ENCODE data around the gene ATP5IF1.

ATP5IF1 gene

DNA sequence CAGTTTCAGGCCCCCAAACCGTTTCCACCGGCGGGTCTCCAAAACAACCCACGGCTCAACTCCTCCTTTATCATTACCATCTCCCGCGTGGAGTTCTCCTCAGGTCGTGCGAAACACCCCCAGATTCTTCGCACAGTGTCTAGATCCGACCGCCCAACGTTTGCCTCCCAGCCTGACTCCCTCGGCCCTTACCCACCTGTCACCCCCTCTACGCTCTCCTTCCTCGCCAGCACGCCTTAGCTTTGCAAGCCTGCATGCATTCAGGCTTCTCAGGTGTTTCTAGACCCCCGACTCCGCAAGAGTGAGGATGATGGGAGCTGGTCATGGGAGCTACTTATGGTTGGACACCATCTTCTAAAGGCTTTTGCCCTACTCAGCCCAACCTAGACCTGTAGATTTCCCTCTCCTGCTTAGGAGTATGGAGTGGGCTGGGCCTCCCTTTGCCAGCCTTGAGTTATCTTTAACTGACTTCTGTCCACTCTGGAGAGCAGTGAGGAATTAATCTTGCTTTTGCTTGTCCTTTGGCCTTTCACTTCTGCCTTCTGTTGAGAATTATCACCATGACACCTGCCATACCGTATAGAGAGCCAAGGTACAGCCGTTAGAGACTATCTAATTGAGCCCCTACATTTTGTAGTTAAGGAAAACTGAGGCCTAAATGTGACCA, 865 bp downstream of the ATP5IF1 start:
- DNase-seq (ENCODE audit: low read depth), result no peak

DNA sequence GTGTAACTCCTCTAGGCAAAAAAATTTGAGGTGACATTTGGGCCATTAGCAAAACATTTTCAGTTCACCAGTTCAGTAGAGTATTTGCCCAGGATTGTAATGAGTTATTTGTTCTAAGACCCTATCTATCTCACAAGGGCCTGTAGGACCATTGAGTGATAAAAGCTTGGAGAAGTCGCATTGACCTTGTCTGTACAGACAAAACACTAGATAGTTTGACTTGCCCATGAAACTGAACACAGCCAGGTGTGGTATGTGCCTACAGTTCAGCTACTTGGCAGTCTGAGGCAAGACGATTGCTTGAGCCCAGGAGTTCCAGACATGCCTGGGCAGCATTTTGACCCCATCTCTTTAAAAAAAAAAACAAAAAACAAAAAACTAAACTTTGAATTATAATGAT, 3.1 kb downstream of the ATP5IF1 start:
- no peak for DNase-seq (ENCODE audit: low read depth)

GRCh38 chr1:28240024-28240423, 4.1 kb downstream of the ATP5IF1 start:
- DNase-seq (ENCODE audit: low read depth), result no peak

- no peak for DNase-seq (ENCODE audit: low read depth)
Observed at GRCh38 chr1:28241638-28242241, 5.8 kb downstream of the ATP5IF1 start.

DNA sequence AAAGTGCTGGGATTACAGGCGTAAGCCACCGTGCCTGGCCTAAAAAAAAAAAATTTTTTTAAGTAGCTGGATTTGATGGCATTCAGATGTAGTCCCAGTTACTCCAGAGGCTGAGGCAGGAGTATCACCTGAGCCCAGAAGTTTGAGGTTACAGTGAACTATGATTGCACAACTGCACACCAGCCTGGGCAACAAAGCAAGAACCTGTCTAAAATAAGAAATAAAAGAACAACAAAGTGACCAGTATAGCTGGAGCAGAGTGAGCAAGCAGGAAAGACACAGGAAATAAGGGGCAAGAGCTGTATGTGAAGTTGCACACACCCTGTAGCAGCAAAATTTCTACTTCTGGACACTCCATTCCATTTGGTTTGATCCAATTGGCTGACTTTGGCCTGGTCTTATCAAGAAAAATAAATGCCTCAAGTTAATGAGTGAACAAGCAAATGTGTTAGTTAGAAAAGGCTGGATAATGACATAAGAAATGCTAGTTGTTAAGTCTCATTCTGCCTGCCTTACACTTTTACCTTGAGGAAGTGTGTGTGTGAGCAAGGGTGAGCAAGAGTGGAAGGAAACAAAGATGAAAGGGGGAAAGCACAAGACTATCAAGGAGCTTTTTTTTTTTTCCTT, 7.9 kb downstream of the ATP5IF1 start:
- no peak for DNase-seq (ENCODE audit: low read depth)

DNA sequence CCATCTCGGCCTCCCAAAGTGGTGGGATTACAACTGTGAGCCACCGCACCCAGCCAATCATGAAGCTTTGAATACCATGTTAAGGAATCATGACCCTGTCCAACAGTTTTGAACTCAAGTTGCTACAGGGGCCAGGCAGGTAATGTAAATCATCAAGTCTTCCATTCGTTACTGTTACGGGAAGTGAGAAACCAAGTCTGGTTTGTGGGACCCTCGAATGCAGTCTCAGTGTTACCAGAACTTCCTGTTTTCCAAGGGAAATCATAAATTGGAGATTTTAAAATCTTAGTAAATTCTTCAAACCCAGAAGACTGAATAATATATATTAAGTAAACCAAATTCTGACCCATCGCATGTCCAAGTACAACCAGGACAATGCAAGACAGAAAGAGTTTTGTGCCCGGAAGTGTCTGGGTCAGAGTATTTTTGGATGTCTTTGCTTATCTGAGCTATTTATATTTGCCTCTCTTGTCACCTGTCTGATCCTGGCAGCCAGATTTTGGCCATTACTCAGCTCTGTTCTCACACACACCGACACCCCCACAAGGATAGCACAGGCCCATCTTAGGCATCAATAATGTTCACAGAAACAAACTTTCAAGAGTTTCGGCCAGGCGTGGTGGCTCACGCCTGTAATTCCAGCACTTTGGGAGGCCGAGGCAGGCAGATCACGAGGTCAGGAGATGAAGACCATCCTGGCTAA, 8.8 kb downstream of the ATP5IF1 start:
- DNase-seq (ENCODE audit: low read depth), result no peak

DNA sequence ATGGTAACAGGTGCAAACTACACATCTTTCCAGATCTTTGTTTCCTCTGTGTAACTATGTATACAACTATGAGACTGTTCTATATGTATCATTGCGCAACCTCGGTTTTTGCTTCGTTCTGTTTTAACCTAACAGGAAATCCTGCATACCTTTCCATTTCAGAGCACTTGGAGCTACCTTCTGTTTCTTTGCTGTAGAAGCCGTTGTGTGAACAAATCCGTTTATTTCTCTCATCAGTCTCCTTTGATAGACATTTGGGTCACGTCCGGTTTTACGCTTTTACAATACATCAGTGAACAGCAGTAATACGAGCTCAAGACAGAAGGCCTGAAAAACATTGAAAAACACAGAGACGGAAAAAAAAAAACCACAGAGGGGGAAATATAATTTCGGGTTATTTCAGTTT, 10.5 kb downstream of the ATP5IF1 start:
- no peak for DNase-seq (ENCODE audit: low read depth)

DNA sequence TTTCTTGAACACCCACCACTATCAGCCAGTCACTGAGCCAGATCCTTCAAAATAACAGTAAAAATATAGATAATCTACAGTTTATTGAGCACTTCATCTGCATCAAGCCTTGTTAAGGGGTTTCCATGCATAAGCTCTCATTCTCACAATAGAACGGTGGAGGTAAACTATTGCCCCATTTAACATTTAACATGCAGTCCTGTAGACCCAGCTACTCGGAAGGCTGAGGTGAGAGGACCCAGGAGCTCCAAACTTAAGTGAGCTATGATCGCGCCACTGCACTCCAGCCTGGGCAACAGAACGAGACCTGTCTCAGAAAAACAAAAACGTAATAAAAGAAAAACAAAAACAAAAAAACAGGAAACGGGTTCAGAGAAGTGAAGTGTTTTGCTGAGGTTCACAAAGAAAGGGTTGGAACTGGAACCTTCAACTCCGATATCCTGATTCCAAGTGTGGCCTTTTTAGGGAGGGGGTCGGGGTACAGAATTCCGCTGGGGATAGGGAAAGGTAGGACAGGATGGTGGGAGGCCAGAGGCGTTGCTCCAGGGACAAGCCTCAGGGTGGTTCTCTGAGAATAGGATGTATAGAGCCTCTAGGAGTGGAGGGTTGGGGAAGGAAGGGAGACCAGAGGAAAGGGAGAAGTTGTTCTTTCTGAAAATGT, 11.8 kb downstream of the ATP5IF1 start:
- DNase-seq (ENCODE audit: low read depth), result no peak

DNA sequence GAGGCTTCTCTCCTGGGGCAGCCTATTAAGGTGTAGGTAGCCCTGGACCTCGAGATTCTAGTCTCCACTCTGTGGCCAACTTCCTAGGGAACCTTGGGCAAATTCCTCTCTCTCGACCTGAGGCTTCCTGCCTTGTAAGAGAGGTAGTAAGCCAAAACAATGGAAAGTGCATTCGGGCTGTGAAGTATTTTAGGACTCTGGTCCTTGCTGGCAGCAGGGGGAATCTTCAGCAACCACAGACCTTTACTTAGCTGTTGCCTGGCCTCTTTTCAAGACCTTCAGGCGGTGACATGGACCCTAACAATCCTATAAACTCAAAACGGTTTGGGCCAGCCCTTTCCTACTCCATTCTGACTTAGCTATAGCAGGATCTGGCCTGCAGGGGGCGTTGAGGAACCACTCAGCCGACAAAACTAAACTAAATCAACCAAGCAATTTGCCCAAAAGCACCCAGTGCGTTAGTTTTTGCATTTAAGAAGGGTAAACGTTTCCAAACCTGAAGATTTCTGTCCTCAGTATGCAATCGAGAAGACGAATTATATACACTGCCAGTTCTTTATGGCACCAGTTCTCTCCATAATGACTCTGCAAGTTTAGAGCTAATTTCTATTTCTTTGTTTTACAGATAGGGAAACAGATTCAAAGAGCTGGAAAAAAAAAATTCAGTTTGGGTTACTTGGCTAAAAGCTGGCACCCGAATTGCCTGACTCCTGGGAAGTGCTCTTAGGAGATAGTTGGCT, 12.5 kb downstream of the ATP5IF1 start:
- peak; percentile 74 for DNase-seq (ENCODE audit: low read depth)

DNA sequence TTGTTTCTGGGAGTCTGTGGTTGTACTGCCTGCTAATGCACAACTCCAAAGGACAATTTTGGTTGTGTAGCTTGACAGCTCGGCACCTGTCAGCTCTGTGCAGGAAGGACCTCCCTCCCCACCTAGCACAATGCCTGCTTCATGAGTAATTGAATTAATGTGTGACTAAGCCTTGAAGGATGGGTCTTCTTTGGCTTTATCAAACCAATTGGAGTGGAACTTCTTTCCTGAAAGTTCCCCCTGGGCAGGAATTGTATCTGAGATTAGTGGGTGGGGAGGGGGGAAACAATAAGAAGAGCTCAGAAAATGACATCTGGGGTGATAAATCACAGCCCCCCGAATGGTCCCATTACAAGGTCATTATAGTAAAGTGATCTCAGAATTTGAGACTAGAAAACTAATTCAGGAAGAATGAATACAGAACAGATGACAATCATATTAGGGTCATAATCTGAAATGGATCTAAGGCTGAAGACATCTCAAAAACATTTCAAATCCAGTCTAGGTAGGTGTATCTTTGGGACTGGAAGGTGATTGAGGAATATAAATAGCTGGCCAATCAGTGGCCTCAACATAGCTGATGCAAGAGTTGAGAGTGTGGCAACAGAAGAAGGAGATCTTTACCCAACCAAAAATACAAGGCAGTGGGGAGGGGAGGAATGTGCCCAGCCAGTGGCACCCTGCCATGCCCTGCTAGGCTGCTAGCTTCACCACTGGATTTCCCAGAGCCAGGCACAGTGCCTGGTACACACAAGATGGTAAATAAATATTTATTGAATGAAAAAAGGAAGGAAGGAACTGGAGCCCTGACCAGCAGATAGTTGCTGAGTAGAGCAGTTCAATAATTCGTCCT, 13.3 kb downstream of the ATP5IF1 start:
- no peak for DNase-seq (ENCODE audit: low read depth)

DNA sequence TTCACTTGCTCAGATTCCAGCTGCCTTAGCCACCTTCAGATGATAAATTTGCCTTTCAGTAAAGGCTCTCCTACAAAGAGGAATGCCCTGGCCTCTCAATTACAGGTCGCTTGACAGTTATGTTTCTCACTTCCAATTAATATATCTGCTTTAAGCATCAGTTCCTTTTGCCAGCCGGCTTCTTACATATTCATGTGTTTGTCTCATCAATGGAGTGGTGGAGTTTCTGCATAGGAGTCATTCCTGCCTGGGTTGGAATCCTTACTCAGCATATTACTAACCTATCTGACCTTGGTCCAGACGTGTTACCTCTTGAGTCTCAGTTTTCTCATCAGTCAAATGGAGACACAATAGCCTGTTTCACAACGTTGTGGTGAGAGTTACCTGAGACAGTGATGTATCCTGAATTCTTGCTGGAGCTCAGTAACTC, 14.0 kb downstream of the ATP5IF1 start:
- no peak for DNase-seq (ENCODE audit: low read depth)

- no peak for DNase-seq (ENCODE audit: low read depth)
Observed at GRCh38 chr1:28256197-28256827, 20.4 kb downstream of the ATP5IF1 start.

GRCh38 chr1:28257736-28258135, 21.8 kb downstream of the ATP5IF1 start:
- DNase-seq (ENCODE audit: low read depth), result no peak

- no peak for DNase-seq (ENCODE audit: low read depth)
Observed at GRCh38 chr1:28258628-28259251, 22.8 kb downstream of the ATP5IF1 start.

GRCh38 chr1:28259252-28259933, 23.5 kb downstream of the ATP5IF1 start, which contains the start of gene SESN2:
TSS of gene SESN2 (plus strand) at chr1:28259518. CDS start at chr1:28259848, 330 bp downstream.
- DNase-seq (ENCODE audit: low read depth), result peak; percentile 99

DNA sequence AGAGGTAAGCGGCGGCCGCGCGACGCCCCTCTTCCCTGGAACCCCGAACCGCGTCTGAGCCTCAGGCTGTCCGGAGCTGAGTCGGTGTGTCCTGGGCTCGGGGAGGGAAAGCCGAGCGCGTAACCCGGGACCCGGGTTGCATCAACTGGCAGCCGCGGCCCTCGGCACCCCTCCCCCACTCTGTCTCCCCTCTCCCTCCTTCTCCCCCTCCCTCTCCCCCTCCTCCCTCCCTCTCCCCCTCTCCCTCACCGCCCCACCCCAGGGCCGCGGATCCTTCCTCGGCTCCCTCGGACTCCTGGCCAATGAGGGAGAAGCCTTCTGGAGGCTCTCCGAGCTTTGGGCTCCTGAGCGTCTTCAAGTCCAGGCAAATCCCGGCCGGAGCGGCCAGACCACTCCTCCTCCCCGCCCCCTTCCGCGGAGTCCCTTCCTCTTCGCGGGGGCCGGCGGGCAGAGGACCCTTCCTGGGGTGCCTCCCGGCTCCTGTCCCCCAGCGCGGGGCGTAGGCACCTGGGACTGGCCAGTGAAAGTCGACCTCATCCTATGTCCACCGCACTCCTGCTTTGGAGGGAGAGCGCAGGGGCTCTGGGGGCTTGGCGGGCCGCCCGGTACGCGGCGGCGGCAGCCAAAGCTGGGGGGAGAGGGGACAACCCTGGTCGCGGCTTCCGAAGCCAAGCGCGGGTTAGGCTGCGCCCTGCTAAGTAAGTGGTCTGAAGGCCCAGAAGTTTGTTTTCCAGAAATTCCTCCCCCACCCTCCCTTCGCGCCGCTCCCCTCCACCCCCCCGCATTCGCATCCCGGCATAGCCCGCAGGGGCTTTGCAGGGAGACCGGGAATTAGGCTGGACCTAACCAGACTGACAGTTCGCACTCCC, 24.2 kb downstream of the ATP5IF1 start:
- DNase-seq (ENCODE audit: low read depth), result no peak

GRCh38 chr1:28260803-28261174, 24.9 kb downstream of the ATP5IF1 start:
- no peak for DNase-seq (ENCODE audit: low read depth)

GRCh38 chr1:28264897-28265296, 29.0 kb downstream of the ATP5IF1 start:
- no peak for DNase-seq (ENCODE audit: low read depth)

All from activated T-cell treated with anti-CD3 and anti-CD28 coated beads for 48 hours (primary cell).